K562 (cell line): Measurements from ENCODE around the gene DHDH. TPM values are rescaled to one million over a fixed set of nuclear protein-coding genes. Genes with fewer than 3 reads are reported as not detected.

Experiments
- ATF3 ChIP-seq, 2 experiments: fragments of 450-650 bp in 1 of 2; sonication (generic) in 1 of 2; formaldehyde crosslinking in 1 of 2; IDR thresholded peaks in 1 of 2; conservative IDR thresholded peaks in 1 of 2; 2 replicates each; pipeline versions ENCODE4 v1.6.1 to v1.8.1; 2016 to 2023; ENCODE audit warnings: mild to moderate bottlenecking in 2 of 2, moderate library complexity in 2 of 2, inconsistent platforms in 1 of 2, missing genetic modification reagents in 1 of 2
- BRF2 ChIP-seq: IDR thresholded peaks from 3 replicates; pipeline ENCODE4 v1.6.1; 2011; ENCODE audit warnings: borderline replicate concordance, mild to moderate bottlenecking; ENCODE audit not compliant: insufficient read length, insufficient read depth
- CHD2 ChIP-seq: IDR thresholded peaks from 2 replicates; pipeline ENCODE4 v1.6.1; 2011; ENCODE audit warnings: low read depth, low read length
- E2F4 ChIP-seq: sonication (generic); formaldehyde crosslinking; IDR thresholded peaks from 2 replicates; pipeline ENCODE4 v1.8.0; 2022; ENCODE audit warnings: mild to moderate bottlenecking, low read depth, missing genetic modification reagents
- EGR1 ChIP-seq: fragments of 450-650 bp; conservative IDR thresholded peaks from 2 replicates; pipeline ENCODE4 v1.6.1; 2017; ENCODE audit warnings: mild to moderate bottlenecking
- ESRRA ChIP-seq: fragments of 450-650 bp; IDR thresholded peaks from 2 replicates; pipeline ENCODE4 v1.6.1; 2014; ENCODE audit warnings: low read depth, mild to moderate bottlenecking, moderate library complexity, borderline replicate concordance
- FOXA3 ChIP-seq, 2 experiments: fragments of 450-650 bp in 1 of 2; sonication (generic) in 1 of 2; formaldehyde crosslinking; IDR thresholded peaks in 1 of 2; conservative IDR thresholded peaks in 1 of 2; 2 replicates each; pipeline versions ENCODE4 v1.4.0 to v1.8.0; 2020 to 2022; ENCODE audit warnings: mild to moderate bottlenecking in 2 of 2, missing genetic modification reagents in 1 of 2
- MITF ChIP-seq: IDR thresholded peaks from 2 replicates; pipeline ENCODE4 v1.6.1; 2014; ENCODE audit warnings: antibody characterized with exemption
- NBN ChIP-seq: fragments of 450-650 bp; IDR thresholded peaks from 2 replicates; pipeline ENCODE4 v1.6.1; 2016; ENCODE audit warnings: low read depth, mild to moderate bottlenecking
- NFIC ChIP-seq: fragments of 450-650 bp; IDR thresholded peaks from 2 replicates; pipeline ENCODE4 v1.6.1; 2017; ENCODE audit warnings: mild to moderate bottlenecking, inconsistent platforms
- NR1H2 ChIP-seq: sonication (generic); formaldehyde crosslinking; IDR thresholded peaks from 2 replicates; pipeline ENCODE4 v1.4.0; 2020; ENCODE audit warnings: mild to moderate bottlenecking, missing genetic modification reagents
- POLR2AphosphoS2 ChIP-seq: IDR thresholded peaks from 2 replicates; pipeline ENCODE4 v1.6.1; 2012; ENCODE audit warnings: low read length, improper control_type of control experiment
- RBFOX2 ChIP-seq: fragments of 200-400 bp; formaldehyde crosslinking; IDR thresholded peaks from 2 replicates; pipeline ENCODE4 v1.6.1; 2017; ENCODE audit warnings: low read depth, mild to moderate bottlenecking, low read length, moderate library complexity
- RFX7 ChIP-seq: fragments of 250-450 bp; sonication (Bioruptor Pico); IDR thresholded peaks from 2 replicates; pipeline ENCODE4 v1.5.1; 2021; ENCODE audit warnings: mild to moderate bottlenecking
- SPI1 ChIP-seq: IDR thresholded peaks from 2 replicates; pipeline ENCODE4 v1.6.1; 2011; ENCODE audit warnings: low read depth, low read length, control low read depth, borderline replicate concordance
- SRSF3 ChIP-seq: fragments of 200-400 bp; formaldehyde crosslinking; IDR thresholded peaks from 2 replicates; pipeline ENCODE4 v1.6.1; 2016; ENCODE audit warnings: mild to moderate bottlenecking, low read length, moderate library complexity; ENCODE audit not compliant: insufficient read depth
- SUPT5H ChIP-seq: fragments of 450-650 bp; IDR thresholded peaks from 2 replicates; pipeline ENCODE4 v1.6.1; 2016
- TEAD1 ChIP-seq, 2 experiments: fragments of 450-650 bp in 1 of 2; sonication (generic) in 1 of 2; formaldehyde crosslinking; IDR thresholded peaks; 2 replicates each; pipeline versions ENCODE4 v1.4.0 to v1.8.0; 2020 to 2022; ENCODE audit warnings: mild to moderate bottlenecking in 2 of 2, missing genetic modification reagents in 1 of 2
- TRIM24 ChIP-seq, 2 experiments: fragments of 450-650 bp; IDR thresholded peaks; 2 replicates each; pipeline ENCODE4 v1.6.1; 2016
- ZBED1 ChIP-seq: IDR thresholded peaks from 2 replicates; pipeline ENCODE4 v1.6.1; 2014
- ZFX ChIP-seq: sonication (generic); formaldehyde crosslinking; IDR thresholded peaks from 2 replicates; pipeline ENCODE4 v1.8.0; 2022; ENCODE audit warnings: mild to moderate bottlenecking, missing genetic modification reagents, moderate library complexity
- ZSCAN29 ChIP-seq: fragments of 450-650 bp; IDR thresholded peaks from 2 replicates; pipeline ENCODE4 v1.6.1; 2017
- polyA plus RNA-seq, 8 experiments: library from polyadenylated mRNA; depleted of rRNA in 4 of 8; stranded (reverse) in 5 of 8; unstranded in 3 of 8; fragments of >200 nt; fragmentation: Nextera tagmentation in 2 of 8; fragmentation: Illumina TruSeq in 1 of 8; extraction: Ambion mirVana in 2 of 8; extraction: Trizol in 1 of 8; gene quantifications; 2 replicates each; pipeline versions ENCODE4 v1.2.1 to v1.2.3, GENCODE V29; 2011 to 2014; ENCODE audit warnings: inconsistent platforms in 1 of 8, missing spikeins in 1 of 8
- total RNA-seq, 7 experiments: library from RNA; depleted of rRNA in 6 of 7; stranded (reverse); fragments of >200 nt in 6 of 7; fragmentation: Illumina TruSeq in 2 of 7; extraction: Trizol in 2 of 7; gene quantifications; 2 replicates each; pipeline versions ENCODE4 v1.2.1 to v1.2.3, GENCODE V29; 2011 to 2021; ENCODE audit warnings: low replicate concordance in 1 of 7

DHDH gene
- total and polyA plus RNA-seq, 9 of the 15 experiments (the other 6 are each of a cell fraction or from before 2014, with no cell fraction given) = 0.37 to 1.9 (median 0.87) TPM

GRCh38 chr19:48965040-48965805, 31.7 kb downstream of the DHDH start, which contains the start of gene FTL (continued):
- 0 out of 2 replicates have a peak, but pooled peaks have one; percentile 18 for TF ChIP-seq ZSCAN29
- peak in 1 of 2 experiments; percentile 56; a peak in 1 of 4 replicates for TF ChIP-seq FOXA3 (CRISPR knock-in tag; conservative IDR thresholded peaks at IDR 0.05 in 1 of 2, IDR thresholded peaks at IDR 0.05 in 1 of 2)
- TF ChIP-seq SRSF3 = peak; percentile 80; the same call in 1 of the 2 replicates
- no peak for TF ChIP-seq EGR1
- TF ChIP-seq ZFX = peak; percentile 61
- peak; percentile 6; the same call in 1 of the 2 replicates for TF ChIP-seq SPI1
- TF ChIP-seq ATF3 (IDR thresholded peaks at IDR 0.05) = no peak
- TF ChIP-seq ATF3 (CRISPR knock-in tag; conservative IDR thresholded peaks at IDR 0.05) = peak; percentile 93
- TF ChIP-seq CHD2 = peak; percentile 8; the same call in 1 of the 2 replicates
- TF ChIP-seq NR1H2 (CRISPR knock-in tag) = peak; percentile 74; the same call in 1 of the 2 replicates
- 0 out of 4 replicates have a peak, but pooled peaks of 1 of the 2 experiments have one; percentile 13 for TF ChIP-seq TEAD1 (CRISPR knock-in tag; IDR thresholded peaks at IDR 0.05)
- TF ChIP-seq ZBED1 = peak; percentile 94
- TF ChIP-seq E2F4 (CRISPR knock-in tag) = peak; percentile 32; the same call in 1 of the 2 replicates
- TF ChIP-seq MITF = peak; percentile 98
- peak; percentile 84 for TF ChIP-seq NFIC
- TF ChIP-seq NBN = peak; percentile 68; the same call in 1 of the 2 replicates
- TF ChIP-seq RBFOX2 = peak; percentile 99; the same call in 1 of the 2 replicates
- no peak for TF ChIP-seq RFX7 (CRISPR knock-in tag)
- peak; percentile 66; the same call in 1 of the 2 replicates for TF ChIP-seq ESRRA
- peak; percentile 100 for TF ChIP-seq SUPT5H
- TF ChIP-seq POLR2AphosphoS2 = peak; percentile 93
- TF ChIP-seq TRIM24 (IDR thresholded peaks at IDR 0.05) = 0 out of 4 replicates have a peak, but pooled peaks of 1 of the 2 experiments have one; percentile 24
- no peak for TF ChIP-seq BRF2
